Amniotic stem cell (primary cell): ENCODE data around the gene DVL3.
"Not testable (repeated sequence)": the region's sequence is repeated elsewhere in the genome, so short reads cannot be mapped to it uniquely, and the experiment has no call there.

Experiments used
- DNase-seq: peaks from one replicate; lab custom pipeline; 2025; lab: John Stamatoyannopoulos, UW

DVL3 gene

DNA sequence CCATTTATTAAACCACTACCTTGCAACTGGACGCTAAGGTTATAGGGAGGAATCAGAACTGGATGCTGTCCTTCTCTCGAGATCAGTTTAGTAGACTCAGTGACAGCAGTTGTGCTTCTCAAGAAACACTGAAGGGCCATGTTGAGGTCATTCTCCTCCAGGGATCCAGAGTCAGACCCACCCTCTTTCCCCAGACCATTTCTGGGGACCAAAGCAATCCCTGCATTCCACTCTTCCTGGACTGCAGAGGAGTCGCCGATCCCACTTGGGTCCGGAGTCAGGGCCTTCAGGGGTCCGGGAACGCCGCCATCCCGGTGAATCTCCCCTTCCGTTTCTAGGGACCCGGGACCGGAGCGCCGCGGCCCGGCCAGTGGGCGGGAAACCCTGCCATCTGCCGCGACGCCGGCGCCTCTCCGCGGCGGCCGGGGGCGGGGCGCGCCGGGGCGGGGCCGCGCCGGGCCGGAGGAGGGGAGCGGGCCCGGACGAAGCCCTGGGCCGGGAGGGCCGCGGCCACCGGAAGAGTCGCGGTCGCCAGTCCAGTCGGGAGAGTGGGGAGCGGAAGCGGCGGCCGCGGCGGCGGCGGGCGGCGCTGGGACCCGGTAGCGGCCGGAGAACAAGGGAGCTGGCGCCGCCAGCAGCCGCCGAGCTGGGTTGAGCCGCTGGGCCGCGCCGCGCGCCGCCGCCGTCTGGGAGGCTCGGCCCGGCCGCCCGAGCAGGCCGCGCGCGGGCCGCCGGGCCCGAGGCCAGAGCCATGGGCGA, at the start of gene DVL3:
Gene DVL3, plus strand, starts transcription at position 493 of the 759 bp plus-strand sequence. Its CDS starts 259 bp downstream, at position 752.
- DNase-seq, result no peak

DNA sequence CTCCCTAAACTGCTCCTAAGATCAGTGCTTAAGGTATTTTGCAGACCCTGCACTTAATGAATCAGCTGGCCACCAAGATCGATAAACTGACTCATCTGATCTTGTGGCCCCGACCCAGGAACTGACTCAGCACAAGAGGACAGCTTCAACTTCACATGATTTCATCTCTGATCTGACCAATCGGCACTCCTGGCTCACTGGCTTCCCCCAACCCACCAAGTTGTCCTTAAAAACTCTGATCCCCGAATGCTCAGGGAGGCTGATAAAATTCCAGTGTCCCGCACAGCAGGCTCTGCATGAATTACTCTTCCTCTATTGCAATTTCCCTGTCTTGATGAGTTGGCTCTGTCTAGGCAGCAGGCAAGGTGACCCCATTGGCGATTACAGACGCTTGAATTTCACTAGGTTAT, 44.9 kb upstream of the DVL3 start:
- DNase-seq, result no peak

DNA sequence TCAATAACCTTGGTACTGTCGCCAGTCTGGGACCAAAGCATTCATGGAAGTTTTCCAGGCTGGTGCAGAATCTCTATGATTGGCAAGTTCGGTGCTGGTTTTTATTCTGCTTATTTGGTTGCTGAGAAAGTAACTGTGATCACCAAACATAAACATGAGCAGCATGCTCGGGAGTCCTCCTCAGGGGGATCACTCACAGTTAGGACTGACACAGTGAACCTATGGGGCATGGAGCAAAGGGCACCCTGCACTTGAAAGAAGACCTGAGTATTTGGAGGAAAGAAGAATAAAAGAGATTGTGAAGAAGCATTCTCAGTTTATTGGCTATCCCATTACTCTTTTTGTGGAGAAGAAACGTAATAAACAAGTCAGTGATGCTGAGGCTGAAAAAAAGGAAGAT, 39.2 kb upstream of the DVL3 start:
- DNase-seq, result no peak

DNA sequence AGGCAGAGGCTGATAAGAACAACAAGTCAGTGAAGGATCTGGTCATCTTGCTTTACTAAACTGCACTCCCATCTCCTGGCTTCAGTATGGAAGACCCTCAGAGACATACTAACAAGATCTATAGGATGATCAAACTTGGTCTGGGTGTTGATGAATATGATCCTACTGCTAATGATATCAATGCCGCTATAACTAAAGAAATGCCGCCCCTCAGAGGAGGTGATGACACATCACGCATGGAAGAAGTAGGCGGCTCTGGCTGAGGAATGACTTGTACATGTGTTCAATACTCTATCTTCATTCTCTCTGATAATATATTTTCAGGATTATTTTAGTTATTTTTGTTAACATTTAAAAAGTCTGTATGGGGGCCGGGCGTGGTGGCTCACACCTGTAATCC, 37.5 kb upstream of the DVL3 start:
- DNase-seq, result no peak

DNA sequence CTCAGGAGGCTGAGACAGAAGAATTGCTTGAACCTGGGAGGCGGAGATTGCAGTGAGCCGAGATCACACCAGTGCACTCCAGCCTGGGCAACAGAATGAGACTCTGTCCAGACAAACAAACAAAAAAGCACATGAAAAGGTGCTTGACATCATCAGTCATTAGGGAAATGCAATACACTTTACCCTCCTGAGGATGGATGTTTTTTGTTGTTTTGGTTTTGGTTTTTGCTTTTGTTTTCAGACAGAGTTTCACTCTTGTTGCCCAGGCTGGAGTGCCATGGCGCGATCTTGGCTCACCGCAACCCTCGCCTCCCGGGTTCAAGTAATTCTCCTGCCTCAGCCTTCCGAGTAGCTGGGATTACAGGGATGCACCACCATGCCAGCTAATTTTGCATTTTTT, 34.1 kb upstream of the DVL3 start:
- DNase-seq, result not testable (repeated sequence)

DNA sequence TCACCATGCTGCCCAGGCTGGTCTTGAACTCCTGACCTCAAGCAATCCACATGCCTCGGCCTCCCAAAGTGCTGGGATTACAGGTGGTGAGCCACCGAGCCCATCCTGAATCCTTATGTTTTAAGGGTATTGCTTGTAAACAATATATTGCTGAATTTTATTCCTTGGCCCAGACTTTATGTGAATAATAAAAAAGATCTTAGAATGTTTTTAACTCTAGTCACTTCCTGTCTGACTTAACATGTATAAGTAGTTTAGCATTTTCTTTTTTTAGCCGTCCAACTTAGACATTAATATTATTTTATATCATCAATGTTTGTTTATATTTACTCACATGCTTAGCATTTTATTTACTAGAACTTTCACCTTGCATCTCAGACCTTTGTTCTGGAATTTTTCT, 29.2 kb upstream of the DVL3 start:
- no peak for DNase-seq

DNA sequence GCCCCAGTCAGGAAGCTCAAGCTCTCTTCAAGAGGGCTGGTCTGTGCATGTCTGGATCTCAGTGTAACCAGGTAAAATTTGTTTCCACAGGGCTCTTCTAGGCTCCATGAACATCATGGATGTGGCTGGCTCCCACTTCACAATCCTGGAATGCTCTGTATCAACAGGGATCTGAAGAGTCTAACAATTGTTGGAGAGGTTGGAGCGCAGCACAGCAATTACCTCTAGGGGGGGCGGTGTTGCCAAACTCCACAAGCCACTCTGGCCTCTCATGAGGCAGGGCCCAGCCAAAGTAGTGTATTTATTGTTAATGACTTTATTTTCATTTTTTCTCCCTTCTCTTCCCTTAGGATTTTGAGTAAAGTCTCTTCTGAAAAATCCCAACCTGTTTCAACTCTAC, 26.2 kb upstream of the DVL3 start:
- no peak for DNase-seq

DNA sequence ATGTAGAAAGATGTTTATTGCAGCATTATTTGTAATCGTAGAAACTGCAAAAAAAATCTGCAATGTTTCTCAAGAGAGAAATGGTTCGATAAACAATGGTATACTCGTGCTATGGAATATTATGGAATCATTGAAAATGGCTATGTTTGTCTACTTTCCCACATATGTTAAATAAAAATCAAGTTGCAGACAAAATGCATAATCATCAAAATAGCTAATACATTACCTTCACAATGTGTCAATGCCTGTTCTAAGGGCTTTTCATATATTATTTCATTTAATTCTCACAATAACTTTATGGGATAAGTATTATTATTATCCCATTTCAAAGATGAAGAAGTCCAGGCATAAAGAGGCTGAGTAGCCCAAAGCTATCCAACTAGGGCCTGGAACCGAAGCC, 22.2 kb upstream of the DVL3 start:
- no peak for DNase-seq

DNA sequence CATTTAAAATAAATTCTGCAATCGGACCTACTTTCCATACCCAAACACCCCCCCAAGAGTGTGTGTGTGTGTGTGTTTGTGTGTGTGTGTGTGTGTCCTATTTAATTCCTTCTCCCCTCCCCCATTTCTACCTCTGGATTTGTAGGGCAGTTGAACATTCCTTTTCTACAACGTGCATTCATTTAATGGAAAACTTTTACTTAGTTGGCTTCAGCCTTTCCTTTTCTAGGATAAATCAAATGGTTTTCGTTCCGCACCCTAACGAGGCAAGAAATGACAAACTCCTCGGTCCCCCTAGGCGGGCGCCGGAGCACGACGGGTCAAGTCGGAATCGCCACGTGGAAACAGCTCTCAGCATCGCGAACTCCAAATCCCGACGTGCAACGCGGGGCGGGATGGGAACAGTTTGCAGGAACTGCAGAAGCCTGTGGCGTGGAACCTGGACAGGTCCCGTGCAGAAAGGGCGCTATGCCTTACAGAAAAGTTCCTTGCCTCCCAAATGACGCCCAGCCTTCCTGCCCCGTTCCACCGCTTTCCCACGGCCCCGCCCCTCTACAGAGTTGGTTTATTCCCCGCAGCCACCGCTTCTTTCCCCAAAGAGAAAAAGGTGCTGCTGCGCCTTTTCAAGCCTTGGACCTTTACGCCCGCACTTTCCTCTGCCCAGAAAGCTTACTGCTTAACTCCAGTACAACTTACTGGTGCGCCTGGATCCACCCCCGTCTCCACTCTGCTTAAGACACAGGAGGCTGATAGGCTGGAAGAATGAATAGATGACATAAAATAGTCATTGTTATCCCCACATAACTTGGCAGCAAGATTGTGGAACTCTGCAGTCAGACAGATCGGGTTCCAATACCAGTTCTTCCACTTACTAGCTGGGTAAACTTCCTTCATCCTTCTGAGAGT, 21.1 kb upstream of the DVL3 start:
- DNase-seq, result peak; percentile 66

DNA sequence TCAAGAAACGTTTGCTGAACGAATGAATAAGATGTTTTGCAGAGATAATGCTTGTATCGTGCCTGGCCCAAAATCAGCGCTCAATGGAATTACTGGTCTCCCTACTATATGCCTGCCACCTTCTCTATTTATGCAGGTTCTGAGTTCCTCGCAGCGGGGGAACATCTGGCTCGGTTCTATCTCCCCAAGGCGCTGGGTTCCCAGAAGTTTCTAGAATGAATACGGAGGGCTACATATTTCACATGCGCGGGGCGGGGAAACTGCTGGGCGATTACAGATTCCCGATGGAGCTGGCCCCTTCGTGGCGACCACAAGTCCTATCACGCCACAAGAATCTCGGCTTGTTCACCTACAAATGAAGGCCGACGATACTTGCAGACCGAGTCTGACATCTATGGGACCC, 20.4 kb upstream of the DVL3 start:
- DNase-seq, result no peak

DNA sequence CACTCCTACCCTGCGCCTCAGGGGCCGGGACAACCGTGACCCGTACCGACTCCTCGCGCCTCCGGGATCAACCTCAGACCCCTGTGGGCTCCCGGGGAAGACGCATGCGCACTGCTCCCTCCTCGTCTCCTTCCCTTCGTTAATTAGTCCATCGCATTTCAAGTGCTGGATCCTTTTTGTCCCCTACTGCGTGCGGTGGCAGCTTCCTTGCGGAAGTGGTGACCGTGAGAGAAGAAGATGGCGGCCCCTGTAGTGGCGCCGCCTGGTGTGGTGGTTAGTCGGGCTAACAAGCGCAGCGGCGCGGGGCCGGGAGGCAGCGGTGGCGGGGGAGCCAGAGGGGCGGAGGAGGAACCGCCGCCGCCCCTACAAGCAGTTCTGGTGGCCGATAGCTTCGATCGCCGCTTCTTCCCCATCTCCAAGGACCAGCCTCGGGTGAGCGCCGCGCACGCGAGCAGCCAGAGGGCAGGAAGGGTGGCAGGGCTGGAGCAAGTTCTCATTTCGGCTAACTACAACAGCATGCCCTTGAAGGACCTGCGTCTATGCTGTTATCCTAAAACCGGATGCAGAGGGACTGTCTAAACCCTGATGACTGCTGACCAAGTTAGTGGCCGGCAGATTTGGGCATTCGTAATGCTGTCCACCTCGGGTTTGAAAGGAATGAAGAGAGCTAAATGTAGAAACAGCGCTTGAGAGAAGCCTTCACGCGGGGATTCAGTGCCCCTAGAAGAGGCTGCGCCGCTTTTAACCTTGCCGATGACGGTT, 19.8 kb upstream of the DVL3 start, which contains the start of gene EIF2B5:
Gene EIF2B5, plus strand, starts transcription at position 210 of the 762 bp plus-strand sequence. Its CDS starts 28 bp downstream, at position 238.
- peak; percentile 67 for DNase-seq

DNA sequence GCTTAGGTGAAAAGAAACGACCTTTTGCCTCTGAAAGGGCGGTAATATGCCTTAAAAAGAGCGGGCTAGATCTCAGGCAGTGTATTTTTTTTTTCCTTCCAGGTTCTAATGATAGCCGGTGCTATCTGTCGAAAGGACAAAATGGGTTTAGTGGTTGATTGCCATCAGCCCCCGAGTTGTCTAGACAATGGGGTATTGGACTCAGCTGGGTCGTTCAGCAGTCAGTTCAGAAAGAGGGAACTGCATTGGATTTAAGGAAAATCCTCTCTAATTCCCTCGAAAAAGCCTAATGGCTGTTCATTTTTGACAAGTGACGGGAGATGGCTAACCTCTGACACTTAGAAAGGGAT, 19.3 kb upstream of the DVL3 start:
- DNase-seq, result no peak

DNA sequence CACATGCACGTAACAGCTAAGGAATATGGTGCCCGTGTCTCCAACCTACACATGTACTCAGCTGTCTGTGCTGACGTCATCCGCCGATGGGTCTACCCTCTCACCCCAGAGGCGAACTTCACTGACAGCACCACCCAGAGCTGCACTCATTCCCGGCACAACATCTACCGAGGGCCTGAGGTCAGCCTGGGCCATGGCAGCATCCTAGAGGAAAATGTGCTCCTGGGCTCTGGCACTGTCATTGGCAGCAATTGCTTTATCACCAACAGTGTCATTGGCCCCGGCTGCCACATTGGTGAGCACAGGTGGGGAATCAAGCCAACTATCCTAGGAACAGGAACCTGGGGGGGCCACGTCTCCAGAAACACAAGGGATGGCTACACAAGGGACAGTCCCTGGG, 14.7 kb upstream of the DVL3 start:
- no peak for DNase-seq

DNA sequence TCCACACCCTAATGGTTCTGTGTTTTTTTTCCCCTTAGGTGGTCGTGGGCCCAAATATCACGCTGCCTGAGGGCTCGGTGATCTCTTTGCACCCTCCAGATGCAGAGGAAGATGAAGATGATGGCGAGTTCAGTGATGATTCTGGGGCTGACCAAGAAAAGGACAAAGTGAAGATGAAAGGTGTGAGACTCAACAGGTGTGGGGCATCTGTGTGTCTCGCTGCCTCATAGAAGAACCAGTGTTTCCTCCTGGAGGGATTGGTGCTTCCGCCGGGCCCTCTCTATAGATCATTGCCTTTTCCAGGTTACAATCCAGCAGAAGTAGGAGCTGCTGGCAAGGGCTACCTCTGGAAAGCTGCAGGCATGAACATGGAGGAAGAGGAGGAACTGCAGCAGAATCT, 13.0 kb upstream of the DVL3 start:
- DNase-seq, result no peak

DNA sequence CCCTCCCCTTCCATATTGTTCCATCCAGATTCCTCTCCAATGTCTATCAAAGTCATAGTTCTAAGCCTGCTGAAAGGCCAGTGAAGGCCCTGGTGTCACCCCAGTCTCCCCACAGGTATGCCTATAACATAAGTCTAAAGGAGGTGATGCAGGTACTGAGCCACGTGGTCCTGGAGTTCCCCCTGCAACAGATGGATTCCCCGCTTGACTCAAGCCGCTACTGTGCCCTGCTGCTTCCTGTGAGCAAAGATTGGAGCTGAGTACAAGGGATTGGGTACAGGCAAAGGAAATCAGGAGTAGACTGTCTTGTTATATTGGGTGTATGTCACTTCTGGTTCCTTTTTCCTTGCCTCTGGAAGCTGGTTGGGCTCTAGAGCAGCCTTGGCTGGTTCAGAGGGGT, 11.8 kb upstream of the DVL3 start:
- DNase-seq, result no peak

DNA sequence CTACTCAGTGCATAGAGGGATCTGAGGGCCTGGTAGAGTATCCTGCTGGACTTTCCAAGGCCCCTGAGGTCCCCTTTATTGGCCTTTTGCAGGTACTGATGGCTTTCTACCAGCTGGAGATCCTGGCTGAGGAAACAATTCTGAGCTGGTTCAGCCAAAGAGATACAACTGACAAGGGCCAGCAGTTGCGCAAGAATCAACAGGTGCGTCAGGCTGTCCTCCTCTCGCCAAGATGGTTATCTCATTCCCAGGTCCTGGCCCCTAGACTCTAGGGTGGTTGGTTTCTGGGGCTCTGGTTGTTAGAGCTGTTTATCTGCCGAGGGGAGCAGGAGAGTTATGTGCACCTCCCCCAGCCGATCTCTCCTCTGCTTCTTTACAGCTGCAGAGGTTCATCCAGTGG, 10.7 kb upstream of the DVL3 start:
- DNase-seq, result no peak

DNA sequence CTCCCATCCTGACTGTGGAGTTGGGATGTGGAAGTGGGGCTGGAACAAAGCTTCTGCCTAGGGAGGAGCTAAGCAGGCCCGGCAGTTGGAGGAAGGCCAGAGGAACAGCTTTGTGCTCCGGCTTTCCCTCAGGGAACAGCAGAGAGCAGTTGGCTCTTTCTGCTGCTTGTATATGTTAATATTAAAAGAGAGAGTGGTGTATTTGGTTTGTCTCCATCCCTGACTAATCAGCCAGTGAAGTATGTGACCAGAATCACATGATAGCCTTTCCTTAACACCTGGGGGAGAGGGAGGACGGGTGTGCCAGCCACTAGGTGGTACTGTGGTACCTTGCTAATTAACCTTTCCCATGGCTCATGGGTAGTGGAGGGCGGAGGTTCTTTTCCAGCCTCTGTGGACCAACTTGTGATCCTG, 10.1 kb upstream of the DVL3 start:
- DNase-seq, result no peak

DNA sequence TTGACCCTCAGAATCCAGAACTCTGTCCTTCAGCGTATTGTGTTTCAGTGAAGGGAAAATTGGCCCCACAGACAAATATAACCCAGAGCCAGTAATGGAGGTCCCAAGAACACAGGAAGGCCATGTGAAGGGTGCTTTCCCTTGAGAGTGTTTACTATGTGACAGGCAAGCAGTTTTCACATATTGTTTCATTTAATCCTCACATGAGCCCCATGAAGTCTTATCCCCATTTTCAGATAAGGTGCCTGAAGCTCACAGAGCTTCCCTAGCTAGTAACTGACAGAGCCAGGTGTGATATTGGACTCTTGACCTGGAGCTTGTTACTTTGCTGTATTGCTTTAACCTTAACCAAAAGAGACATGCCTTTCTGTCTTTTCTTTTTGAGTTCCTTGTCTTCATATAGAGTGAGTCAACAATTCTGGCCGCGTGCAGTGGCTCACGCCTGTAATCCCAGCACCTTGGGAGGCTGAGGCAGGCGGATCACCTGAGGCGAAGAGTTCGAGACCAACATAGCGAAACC, 9.4 kb upstream of the DVL3 start:
- DNase-seq, result no peak

DNA sequence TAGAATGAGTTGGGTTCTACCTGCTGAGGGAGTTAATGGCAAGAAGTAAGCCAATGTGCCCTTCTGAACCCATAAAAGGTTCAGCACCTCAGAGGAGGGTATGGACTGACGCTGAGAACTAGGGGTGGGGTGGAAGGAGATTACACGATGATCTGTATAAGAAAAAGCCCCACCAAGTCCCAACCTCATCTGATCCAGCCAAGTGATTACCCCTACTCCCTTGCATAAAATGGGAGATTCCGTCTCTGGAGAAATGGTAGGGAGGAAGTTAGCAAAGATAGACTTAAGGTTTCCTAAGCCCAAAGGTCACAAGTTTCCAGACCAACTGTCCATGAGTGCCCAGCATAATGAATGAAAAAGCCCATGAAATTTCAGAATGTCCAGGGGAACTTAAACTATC, 7.1 kb upstream of the DVL3 start:
- DNase-seq, result no peak

DNA sequence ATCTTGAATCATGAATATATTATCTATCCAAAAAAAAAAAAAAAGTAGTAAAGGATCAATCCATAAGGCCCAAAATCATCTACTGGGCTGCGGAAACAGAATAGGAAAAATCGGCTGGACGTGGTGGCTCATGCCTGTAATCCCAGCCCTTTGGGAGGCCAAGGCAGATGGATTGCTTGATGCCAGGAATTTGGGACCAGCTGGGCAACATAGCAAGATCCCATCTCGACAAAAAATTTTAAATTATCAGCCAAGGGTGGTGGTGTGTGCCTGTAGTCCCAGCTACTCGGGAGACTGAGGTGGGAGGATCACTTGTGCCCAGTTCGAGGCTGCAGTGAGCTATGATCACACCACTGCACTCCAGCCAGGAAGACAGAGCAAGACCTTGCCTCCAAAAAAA, 6.1 kb upstream of the DVL3 start:
- no peak for DNase-seq

DNA sequence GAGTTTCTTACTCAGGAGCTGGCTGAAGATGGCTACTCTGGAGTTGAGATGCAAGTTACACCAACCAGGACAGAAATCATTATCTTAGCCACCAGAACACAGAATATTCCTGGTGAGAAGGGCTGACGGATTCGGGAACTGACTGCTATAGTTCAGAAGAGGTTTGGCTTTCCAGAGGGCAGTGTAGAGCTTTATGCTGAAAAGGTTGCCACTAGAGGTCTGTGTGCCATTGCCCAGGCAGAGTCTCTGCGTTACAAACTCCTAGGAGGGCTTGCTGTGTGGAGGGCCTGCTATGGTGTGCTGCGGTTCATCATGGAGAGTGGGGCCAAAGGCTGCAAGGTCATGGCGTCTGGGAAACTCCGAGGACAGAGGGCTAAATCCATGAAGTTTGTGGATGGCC, 5.4 kb upstream of the DVL3 start:
- not testable (repeated sequence) for DNase-seq
